ENCODE measurements around the gene PTPRK.

DNA sequence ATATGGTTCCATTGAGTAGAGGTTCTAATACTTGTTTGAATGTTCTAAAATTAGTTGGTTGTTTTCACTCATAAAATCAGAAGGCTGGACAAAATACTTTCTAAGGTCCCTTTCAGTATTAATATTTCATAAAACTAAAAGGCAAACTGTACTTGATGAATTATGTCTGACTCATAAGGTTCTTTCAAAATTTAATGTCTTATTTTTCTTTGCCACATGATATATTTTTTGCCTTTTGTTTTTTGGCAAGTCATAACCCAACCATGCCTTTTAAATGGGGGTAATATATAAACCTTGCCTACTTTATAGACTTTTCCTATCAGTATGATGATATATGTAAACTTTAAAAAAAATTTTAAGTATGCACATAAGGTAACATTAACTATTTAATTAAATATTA is 244.7 kb downstream of the PTPRK start:
- TF ChIP-seq, protein P1, sequence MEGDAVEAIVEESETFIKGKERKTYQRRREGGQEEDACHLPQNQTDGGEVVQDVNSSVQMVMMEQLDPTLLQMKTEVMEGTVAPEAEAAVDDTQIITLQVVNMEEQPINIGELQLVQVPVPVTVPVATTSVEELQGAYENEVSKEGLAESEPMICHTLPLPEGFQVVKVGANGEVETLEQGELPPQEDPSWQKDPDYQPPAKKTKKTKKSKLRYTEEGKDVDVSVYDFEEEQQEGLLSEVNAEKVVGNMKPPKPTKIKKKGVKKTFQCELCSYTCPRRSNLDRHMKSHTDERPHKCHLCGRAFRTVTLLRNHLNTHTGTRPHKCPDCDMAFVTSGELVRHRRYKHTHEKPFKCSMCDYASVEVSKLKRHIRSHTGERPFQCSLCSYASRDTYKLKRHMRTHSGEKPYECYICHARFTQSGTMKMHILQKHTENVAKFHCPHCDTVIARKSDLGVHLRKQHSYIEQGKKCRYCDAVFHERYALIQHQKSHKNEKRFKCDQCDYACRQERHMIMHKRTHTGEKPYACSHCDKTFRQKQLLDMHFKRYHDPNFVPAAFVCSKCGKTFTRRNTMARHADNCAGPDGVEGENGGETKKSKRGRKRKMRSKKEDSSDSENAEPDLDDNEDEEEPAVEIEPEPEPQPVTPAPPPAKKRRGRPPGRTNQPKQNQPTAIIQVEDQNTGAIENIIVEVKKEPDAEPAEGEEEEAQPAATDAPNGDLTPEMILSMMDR (conservative IDR thresholded peaks at IDR 0.05; ENCODE audit: low read depth in 2 of 2), result no peak
- TF ChIP-seq, protein P2, sequence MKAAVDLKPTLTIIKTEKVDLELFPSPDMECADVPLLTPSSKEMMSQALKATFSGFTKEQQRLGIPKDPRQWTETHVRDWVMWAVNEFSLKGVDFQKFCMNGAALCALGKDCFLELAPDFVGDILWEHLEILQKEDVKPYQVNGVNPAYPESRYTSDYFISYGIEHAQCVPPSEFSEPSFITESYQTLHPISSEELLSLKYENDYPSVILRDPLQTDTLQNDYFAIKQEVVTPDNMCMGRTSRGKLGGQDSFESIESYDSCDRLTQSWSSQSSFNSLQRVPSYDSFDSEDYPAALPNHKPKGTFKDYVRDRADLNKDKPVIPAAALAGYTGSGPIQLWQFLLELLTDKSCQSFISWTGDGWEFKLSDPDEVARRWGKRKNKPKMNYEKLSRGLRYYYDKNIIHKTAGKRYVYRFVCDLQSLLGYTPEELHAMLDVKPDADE (IDR thresholded peaks at IDR 0.05), result no peak
